ENCODE data around the gene MPPE1.

The MPPE1 gene

DNA sequence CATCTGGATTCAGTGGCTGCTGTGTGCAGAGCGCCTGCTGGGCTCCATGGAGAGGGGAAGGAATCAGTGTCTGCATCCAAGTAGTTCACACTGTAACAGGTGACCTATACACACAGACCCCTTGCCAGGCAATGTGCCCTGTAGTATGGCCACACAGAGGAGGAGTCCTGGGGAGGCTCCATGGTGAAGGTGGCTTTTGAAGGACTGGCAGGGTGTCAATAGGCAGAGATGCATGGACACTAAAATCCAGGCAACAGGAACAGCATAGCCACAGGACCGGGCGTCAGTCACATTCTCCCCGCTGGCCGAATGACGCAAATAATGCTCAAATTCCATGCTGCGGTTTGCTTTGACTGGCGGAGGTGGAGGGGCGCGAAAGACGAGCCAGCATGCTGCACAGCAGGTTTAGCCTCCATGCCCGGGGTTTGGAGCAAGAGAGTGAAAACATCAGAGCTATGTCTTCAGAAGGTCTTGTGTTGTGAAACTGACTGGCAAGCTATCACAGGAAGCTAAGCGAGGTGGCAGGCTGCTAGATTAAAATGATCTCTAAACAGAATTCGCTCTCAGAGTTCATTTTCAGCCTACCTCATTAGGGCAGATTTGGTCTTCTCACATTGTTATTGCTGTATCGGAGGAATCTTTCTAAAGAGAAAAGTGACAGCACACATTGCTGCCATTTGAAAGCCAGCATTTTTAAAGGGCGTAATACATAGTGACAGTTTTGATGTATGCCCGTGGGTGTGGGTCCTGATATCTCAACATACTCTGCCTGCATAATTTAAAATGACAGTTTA, 58.1 kb downstream of the MPPE1 start:
- H3K4me3 ChIP-seq (ENCODE audit: control insufficient read depth, low read depth, low read length), result peak overlapping the region; percentile 90
- TF ChIP-seq, protein P1, sequence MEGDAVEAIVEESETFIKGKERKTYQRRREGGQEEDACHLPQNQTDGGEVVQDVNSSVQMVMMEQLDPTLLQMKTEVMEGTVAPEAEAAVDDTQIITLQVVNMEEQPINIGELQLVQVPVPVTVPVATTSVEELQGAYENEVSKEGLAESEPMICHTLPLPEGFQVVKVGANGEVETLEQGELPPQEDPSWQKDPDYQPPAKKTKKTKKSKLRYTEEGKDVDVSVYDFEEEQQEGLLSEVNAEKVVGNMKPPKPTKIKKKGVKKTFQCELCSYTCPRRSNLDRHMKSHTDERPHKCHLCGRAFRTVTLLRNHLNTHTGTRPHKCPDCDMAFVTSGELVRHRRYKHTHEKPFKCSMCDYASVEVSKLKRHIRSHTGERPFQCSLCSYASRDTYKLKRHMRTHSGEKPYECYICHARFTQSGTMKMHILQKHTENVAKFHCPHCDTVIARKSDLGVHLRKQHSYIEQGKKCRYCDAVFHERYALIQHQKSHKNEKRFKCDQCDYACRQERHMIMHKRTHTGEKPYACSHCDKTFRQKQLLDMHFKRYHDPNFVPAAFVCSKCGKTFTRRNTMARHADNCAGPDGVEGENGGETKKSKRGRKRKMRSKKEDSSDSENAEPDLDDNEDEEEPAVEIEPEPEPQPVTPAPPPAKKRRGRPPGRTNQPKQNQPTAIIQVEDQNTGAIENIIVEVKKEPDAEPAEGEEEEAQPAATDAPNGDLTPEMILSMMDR (conservative IDR thresholded peaks at IDR 0.05; ENCODE audit: control insufficient read depth, insufficient read depth, low read depth, low read length), result no peak
- peak; percentile 96 for DNase-seq (ENCODE audit: low read depth)

DNA sequence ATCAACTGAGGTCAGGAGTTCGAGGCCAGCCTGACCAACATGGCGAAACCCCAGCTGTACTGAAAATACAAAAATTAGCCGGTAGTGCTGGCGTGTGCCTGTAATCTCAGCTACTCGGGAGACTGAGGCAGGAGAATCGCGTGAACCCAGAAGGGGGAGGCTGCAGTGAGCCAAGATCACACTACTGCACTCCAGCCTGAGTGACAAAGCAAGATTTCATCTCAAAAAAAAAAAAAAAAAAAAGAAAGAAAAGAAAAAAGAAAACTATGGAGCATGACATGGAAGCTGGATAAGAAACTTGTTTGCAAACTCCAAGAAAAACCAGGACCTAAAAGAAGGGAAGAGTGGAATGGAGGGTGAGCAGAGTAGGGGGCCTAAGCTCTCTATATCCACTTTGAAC, 58.8 kb downstream of the MPPE1 start:
- DNase-seq (ENCODE audit: low read depth), result no peak
- TF ChIP-seq, protein P1 (conservative IDR thresholded peaks at IDR 0.05; ENCODE audit: control insufficient read depth, insufficient read depth, low read depth, low read length), result no peak
- no peak overlapping the region for H3K4me3 ChIP-seq (ENCODE audit: control insufficient read depth, low read depth, low read length)

GRCh38 chr18:11847811-11848210, 60.3 kb downstream of the MPPE1 start:
- TF ChIP-seq, protein P1 (conservative IDR thresholded peaks at IDR 0.05; ENCODE audit: control insufficient read depth, insufficient read depth, low read depth, low read length), result no peak
- no peak for DNase-seq (ENCODE audit: low read depth)
- no peak overlapping the region for H3K4me3 ChIP-seq (ENCODE audit: control insufficient read depth, low read depth, low read length)

GRCh38 chr18:11845654-11846053, 62.5 kb downstream of the MPPE1 start:
- TF ChIP-seq, protein P1 (conservative IDR thresholded peaks at IDR 0.05; ENCODE audit: control insufficient read depth, insufficient read depth, low read depth, low read length), result no peak
- DNase-seq (ENCODE audit: low read depth), result no peak
- H3K4me3 ChIP-seq (ENCODE audit: control insufficient read depth, low read depth, low read length), result no peak overlapping the region

GRCh38 chr18:11844436-11844835, 63.7 kb downstream of the MPPE1 start:
- no peak for DNase-seq (ENCODE audit: low read depth)
- H3K4me3 ChIP-seq (ENCODE audit: control insufficient read depth, low read depth, low read length), result no peak overlapping the region
- TF ChIP-seq, protein P1 (conservative IDR thresholded peaks at IDR 0.05; ENCODE audit: control insufficient read depth, insufficient read depth, low read depth, low read length), result no peak

- no peak overlapping the region for H3K4me3 ChIP-seq (ENCODE audit: control insufficient read depth, low read depth, low read length)
- DNase-seq (ENCODE audit: low read depth), result no peak
- TF ChIP-seq, protein P1 (conservative IDR thresholded peaks at IDR 0.05; ENCODE audit: control insufficient read depth, insufficient read depth, low read depth, low read length), result no peak
Observed at GRCh38 chr18:11842562-11842961, 65.6 kb downstream of the MPPE1 start.
